Coronary artery (tissue), 2 donors: Measurements from ENCODE around the gene RBM38.

Experiments
- DNase-seq: peaks from one replicate; pipeline ENCODE4 v3.0.0-alpha.2; 2017; ENCODE audit warnings: low spot score
- H3K27ac ChIP-seq, 2 donors: fragments of 200-600 bp; sonication (generic); one replicate each; pipeline ENCODE4 v1.5.1; 2016 to 2019
- H3K4me3 ChIP-seq: fragments of 200-600 bp; sonication (generic); 2 replicates; pipeline ENCODE4 v1.5.1; 2016; ENCODE audit warnings: mild to moderate bottlenecking, moderate library complexity
- CTCF ChIP-seq: fragments of 200-600 bp; sonication (generic); IDR thresholded peaks from one replicate; pipeline ENCODE4 v1.5.1; 2019; ENCODE audit warnings: antibody characterized with exemption

Gene RBM38

GRCh38 chr20:57369596-57369995 lies 21.6 kb upstream of the RBM38 start:
- TF ChIP-seq CTCF = no peak
- H3K27ac ChIP-seq = no peak overlapping the region
- DNase-seq = no peak
- no peak overlapping the region for H3K4me3 ChIP-seq

DNA sequence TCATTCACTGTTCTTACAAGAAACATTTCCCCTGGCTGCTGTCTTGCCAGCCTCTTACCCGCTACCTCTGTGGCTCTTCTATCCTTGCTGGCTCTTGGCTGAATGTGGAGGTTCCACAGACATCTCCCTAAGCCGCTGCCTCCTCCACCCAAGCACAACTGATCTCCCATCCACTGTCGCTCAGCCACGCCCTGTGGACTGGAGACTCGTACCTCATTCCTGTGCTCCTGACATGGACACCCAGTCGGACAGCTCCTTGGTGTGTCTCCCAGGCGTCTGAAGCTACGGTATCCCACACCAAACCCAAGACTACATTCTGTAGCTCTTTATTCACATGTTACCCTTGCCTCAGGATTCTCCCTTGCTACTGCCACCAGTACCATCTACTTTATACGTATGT lies 20.9 kb upstream of the RBM38 start:
- DNase-seq = no peak
- no peak for TF ChIP-seq CTCF
- H3K4me3 ChIP-seq = no peak overlapping the region
- no peak overlapping the region for H3K27ac ChIP-seq

GRCh38 chr20:57371363-57371762 lies 19.8 kb upstream of the RBM38 start:
- no peak for TF ChIP-seq CTCF
- H3K27ac ChIP-seq = no peak overlapping the region
- no peak for DNase-seq
- no peak overlapping the region for H3K4me3 ChIP-seq

- TF ChIP-seq CTCF = no peak
- no peak overlapping the region for H3K4me3 ChIP-seq
- DNase-seq = no peak
- no peak overlapping the region for H3K27ac ChIP-seq
Observed at GRCh38 chr20:57372157-57372556, 19.0 kb upstream of the RBM38 start.

DNA sequence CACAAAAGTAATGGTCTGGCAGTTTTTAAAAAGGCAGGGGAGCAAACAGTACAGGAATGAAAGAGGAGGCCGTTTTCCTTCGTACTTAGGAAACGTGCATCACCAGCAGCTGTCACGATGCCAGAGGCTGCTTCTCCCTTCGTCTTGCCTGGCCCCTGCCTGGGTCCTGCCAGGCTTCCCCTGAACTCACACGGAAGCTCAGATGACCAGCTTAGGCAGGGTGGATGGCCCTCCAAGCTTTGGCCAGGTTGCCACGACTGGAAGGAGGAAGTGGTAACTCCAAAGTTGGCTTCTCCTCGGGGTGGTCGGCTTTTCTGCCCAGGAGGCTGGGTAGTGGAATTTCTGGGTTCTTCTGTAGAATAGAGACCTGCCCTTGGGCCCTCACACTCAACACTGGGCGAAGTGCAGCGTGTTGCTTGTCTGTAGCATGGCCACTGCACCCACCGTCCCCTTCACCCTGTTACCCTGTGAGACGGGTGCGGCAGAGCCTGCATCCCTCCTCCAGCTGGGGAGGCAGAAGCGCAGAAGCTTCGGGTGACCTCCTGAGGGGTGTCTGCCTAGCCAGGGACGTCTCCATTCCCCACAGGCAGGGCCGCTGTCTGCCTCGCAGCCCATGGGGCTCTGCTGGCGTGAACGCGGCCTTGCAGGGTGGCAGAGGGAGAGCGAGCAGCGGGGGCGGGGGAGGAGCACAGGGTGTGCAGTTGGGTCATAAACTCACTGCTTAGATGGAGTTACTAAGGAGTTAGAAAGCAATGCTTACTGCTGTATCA lies 18.4 kb upstream of the RBM38 start:
- TF ChIP-seq CTCF = no peak
- Histone ChIP-seq H3K4me3 (no peak overlapping the region), H3K27ac (no peak overlapping the region)
- DNase-seq = no peak

DNA sequence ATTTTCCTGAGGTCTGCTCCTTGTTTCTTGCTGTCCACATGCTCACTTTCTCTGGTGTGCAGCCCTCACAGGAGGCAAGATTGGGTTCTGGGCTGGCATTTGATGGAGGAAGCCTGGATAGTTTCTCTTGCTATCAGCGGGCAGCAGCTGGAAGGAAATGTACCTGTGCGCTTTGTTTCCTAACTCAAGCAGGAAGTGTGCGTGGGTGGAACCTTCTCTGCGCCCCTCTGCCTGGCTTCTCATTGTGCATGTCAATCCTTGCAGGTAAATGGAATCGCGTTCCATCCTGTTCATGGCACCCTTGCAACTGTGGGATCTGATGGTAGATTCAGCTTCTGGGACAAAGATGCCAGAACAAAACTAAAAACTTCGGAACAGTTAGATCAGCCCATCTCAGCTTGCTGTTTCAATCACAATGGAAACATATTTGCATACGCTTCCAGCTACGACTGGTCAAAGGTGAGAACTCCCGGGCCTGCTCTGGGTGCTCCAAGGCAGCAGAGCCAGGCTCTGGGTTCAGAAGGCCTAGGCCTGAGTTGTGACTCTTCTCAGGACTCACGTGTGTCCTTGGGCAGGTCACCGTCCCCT lies 16.8 kb upstream of the RBM38 start:
- TF ChIP-seq CTCF = no peak
- Histone ChIP-seq H3K4me3 (peak overlapping the region; percentile 36), H3K27ac (peak overlapping the region in 1 of 2 donors; percentile 72)
- no peak for DNase-seq
